Cerebellar nuclear complex (tissue), 1 donor: ENCODE measurements around the gene MINK1.

ENCODE experiments used
- DNase-seq, 2 experiments: peaks; one replicate each; lab custom pipeline; 2025; lab: John Stamatoyannopoulos, UW

The MINK1 gene

GRCh38 chr17:4833178-4833940, at the start of gene MINK1:
Gene MINK1 (plus strand): TSS chr17:4833340. CDS start chr17:4833584, 244 bp downstream.
- DNase-seq, result peak; percentile 15 to 55

GRCh38 chr17:4785311-4786105, 47.6 kb upstream of the MINK1 start:
- no peak for DNase-seq

GRCh38 chr17:4786106-4786511, 47.0 kb upstream of the MINK1 start, which contains the start of gene VMO1:
Gene VMO1 (minus strand): TSS chr17:4786364. CDS start chr17:4786352, 12 bp downstream.
- no peak for DNase-seq

GRCh38 chr17:4786516-4786915, 46.6 kb upstream of the MINK1 start:
- DNase-seq, result no peak

GRCh38 chr17:4788159-4788806, 44.9 kb upstream of the MINK1 start:
- DNase-seq, result no peak

- DNase-seq, result no peak
These were observed 44.1 kb upstream of the MINK1 start, which contains the start of gene GLTPD2 for GRCh38 chr17:4788807-4789700. Gene GLTPD2 (plus strand): TSS chr17:4788964. CDS start chr17:4789012, 48 bp downstream.

GRCh38 chr17:4789701-4789950, 43.5 kb upstream of the MINK1 start:
- no peak for DNase-seq

- peak in 1 of 2 experiments; percentile 52 for DNase-seq
These were observed 43.0 kb upstream of the MINK1 start for GRCh38 chr17:4789951-4790704.

- DNase-seq, result no peak
These were observed 42.4 kb upstream of the MINK1 start for GRCh38 chr17:4790705-4791088.

GRCh38 chr17:4795168-4795567, 38.0 kb upstream of the MINK1 start:
- no peak for DNase-seq

- no peak for DNase-seq
These were observed 36.6 kb upstream of the MINK1 start for GRCh38 chr17:4796552-4796920.

- no peak for DNase-seq
These were observed 32.5 kb upstream of the MINK1 start for GRCh38 chr17:4800462-4801196.

GRCh38 chr17:4802228-4802627, 30.9 kb upstream of the MINK1 start, which contains the start of gene C17orf114:
Gene C17orf114 (minus strand): TSS chr17:4802328.
- no peak for DNase-seq

- no peak for DNase-seq
These were observed 26.7 kb upstream of the MINK1 start for GRCh38 chr17:4806456-4806776.

GRCh38 chr17:4806777-4807604, 26.1 kb upstream of the MINK1 start, which contains the start of gene PLD2:
Gene PLD2 (plus strand): TSS chr17:4807152. CDS start chr17:4807773, 621 bp downstream.
- DNase-seq, result no peak

GRCh38 chr17:4807605-4808377, 25.3 kb upstream of the MINK1 start:
- no peak for DNase-seq

GRCh38 chr17:4808378-4808767, 24.8 kb upstream of the MINK1 start:
- DNase-seq, result no peak

- DNase-seq, result no peak
These were observed 22.3 kb upstream of the MINK1 start for GRCh38 chr17:4810696-4811290.
